Measurements from ENCODE around the gene DAB2.

DAB2 gene

GRCh38 chr5:39390945-39391344, 33.8 kb downstream of the DAB2 start:
- no peak for DNase-seq (ENCODE audit: low read depth in 2 of 2, low spot score in 1 of 2)

GRCh38 chr5:39387293-39387692, 37.5 kb downstream of the DAB2 start:
- no peak for DNase-seq (ENCODE audit: low read depth in 2 of 2, low spot score in 1 of 2)

- no peak for DNase-seq (ENCODE audit: low read depth in 2 of 2, low spot score in 1 of 2)
Measured at GRCh38 chr5:39384271-39384670, 40.5 kb downstream of the DAB2 start.

- DNase-seq (ENCODE audit: low read depth in 2 of 2, low spot score in 1 of 2), result no peak
Measured at GRCh38 chr5:39381376-39381775, 43.4 kb downstream of the DAB2 start.

- no peak for DNase-seq (ENCODE audit: low read depth in 2 of 2, low spot score in 1 of 2)
Measured at GRCh38 chr5:39379693-39380092, 45.1 kb downstream of the DAB2 start.

- no peak for DNase-seq (ENCODE audit: low read depth in 2 of 2, low spot score in 1 of 2)
Measured at GRCh38 chr5:39377613-39378012, 47.2 kb downstream of the DAB2 start.

- no peak for DNase-seq (ENCODE audit: low read depth in 2 of 2, low spot score in 1 of 2)
Measured at GRCh38 chr5:39376293-39376714, 48.5 kb downstream of the DAB2 start.

- no peak for DNase-seq (ENCODE audit: low read depth in 2 of 2, low spot score in 1 of 2)
Measured at GRCh38 chr5:39373791-39374190, 51.0 kb downstream of the DAB2 start.

GRCh38 chr5:39371367-39371635, 53.5 kb downstream of the DAB2 start:
- DNase-seq (ENCODE audit: low read depth in 2 of 2, low spot score in 1 of 2), result no peak

GRCh38 chr5:39370555-39371366, 54.0 kb downstream of the DAB2 start:
- no peak for DNase-seq (ENCODE audit: low read depth in 2 of 2, low spot score in 1 of 2)

- DNase-seq (ENCODE audit: low read depth in 2 of 2, low spot score in 1 of 2), result no peak
Measured at GRCh38 chr5:39369123-39369815, 55.5 kb downstream of the DAB2 start.

- no peak for DNase-seq (ENCODE audit: low read depth in 2 of 2, low spot score in 1 of 2)
Measured at GRCh38 chr5:39368116-39368515, 56.7 kb downstream of the DAB2 start.

- DNase-seq (ENCODE audit: low read depth in 2 of 2, low spot score in 1 of 2), result no peak
Measured at GRCh38 chr5:39367711-39368110, 57.1 kb downstream of the DAB2 start.

- DNase-seq (ENCODE audit: low read depth in 2 of 2, low spot score in 1 of 2), result no peak
Measured at GRCh38 chr5:39364367-39364766, 60.4 kb downstream of the DAB2 start, which contains the start of gene C9. Gene C9, minus strand, starts transcription at chr5:39364495. Its CDS starts 31 bp downstream, at chr5:39364464.

- no peak for DNase-seq (ENCODE audit: low read depth in 2 of 2, low spot score in 1 of 2)
Measured at GRCh38 chr5:39363217-39363616, 61.6 kb downstream of the DAB2 start.

GRCh38 chr5:39362646-39363045, 62.1 kb downstream of the DAB2 start:
- DNase-seq (ENCODE audit: low read depth in 2 of 2, low spot score in 1 of 2), result no peak

- DNase-seq (ENCODE audit: low read depth in 2 of 2, low spot score in 1 of 2), result no peak
Measured at GRCh38 chr5:39361306-39361705, 63.5 kb downstream of the DAB2 start.

- DNase-seq (ENCODE audit: low read depth in 2 of 2, low spot score in 1 of 2), result no peak
Measured at GRCh38 chr5:39360471-39361111, 64.2 kb downstream of the DAB2 start.

GRCh38 chr5:39356263-39356662, 68.5 kb downstream of the DAB2 start:
- DNase-seq (ENCODE audit: low read depth in 2 of 2, low spot score in 1 of 2), result no peak

GRCh38 chr5:39355324-39355723, 69.5 kb downstream of the DAB2 start:
- no peak for DNase-seq (ENCODE audit: low read depth in 2 of 2, low spot score in 1 of 2)

GRCh38 chr5:39353717-39354399, 70.9 kb downstream of the DAB2 start:
- no peak for DNase-seq (ENCODE audit: low read depth in 2 of 2, low spot score in 1 of 2)

GRCh38 chr5:39352951-39353350, 71.8 kb downstream of the DAB2 start:
- no peak for DNase-seq (ENCODE audit: low read depth in 2 of 2, low spot score in 1 of 2)

Measured in stimulated activated CD8-positive, alpha-beta memory T cell treated with anti-CD3 and anti-CD28 coated beads, Interleukin-4, amount 100 ng/mL, for 1 hour (primary cell).